GM12878 (cell line): Measurements from ENCODE around the gene ICAM4. TPM values are rescaled to one million over a fixed set of nuclear protein-coding genes. Genes with fewer than 3 reads are reported as not detected.
A peak's percentile ranks its signal among the peaks of the same experiment; 100 is the strongest.

ENCODE experiments used
- ATAC-seq: fragments of 200-7000 bp; cut with Tn5 transposase; 3 replicates; pipeline ENCODE4 v1.9.1; 2020; ENCODE audit warnings: mild to moderate bottlenecking, moderate library complexity
- BruUV-seq: library from RNA; stranded (reverse); fragments of 400-500 nt; replicated peaks from 2 replicates; lab custom pipeline; 2021; lab: Mats Ljungman, UMichigan
- CTCF ChIA-PET: fragments of 300-600 bp; sonication (Branson Sonifier 250); formaldehyde crosslinking; extraction: SDS; loops from one replicate; lab custom pipeline; 2021; ENCODE audit warnings: inconsistent platforms; lab: Yijun Ruan, JAX
- POLR2A ChIA-PET: fragments of 350-600 bp; formaldehyde crosslinking; extraction: SDS; loops from one replicate; lab custom pipeline; 2021; ENCODE audit warnings: inconsistent platforms; lab: Charles Lee
- RAD21 ChIA-PET: fragments of 300-600 bp; sonication (Branson Sonifier 250); formaldehyde crosslinking; loops from one replicate; lab custom pipeline; 2023; ENCODE audit warnings: antibody characterized with exemption; ENCODE audit not compliant: unreplicated experiment; lab: Charles Lee
- SMC1A ChIA-PET: fragments of 300-600 bp; sonication (Branson Sonifier 250); formaldehyde crosslinking; loops from one replicate; lab custom pipeline; 2023; ENCODE audit not compliant: unreplicated experiment, uncharacterized antibody; lab: Charles Lee
- DNase-seq: peaks from one replicate; pipeline ENCODE4 v3.0.0-alpha.2; 2011; ENCODE audit warnings: low read depth, low spot score
- FAIRE-seq: peaks from 3 replicates; lab custom pipeline; 2011; peaks lifted over from hg19 to GRCh38; lab: Jason Lieb, UNC
- H2AFZ ChIP-seq: 2 replicates; pipeline ENCODE4 v1.6.0; 2011; ENCODE audit warnings: low read depth, low read length, control low read depth; ENCODE audit not compliant: control insufficient read depth
- H3K27ac ChIP-seq: 2 replicates; pipeline ENCODE4 v1.5.1; 2011; ENCODE audit warnings: control low read depth; ENCODE audit not compliant: control insufficient read depth, insufficient read depth
- H3K27me3 ChIP-seq, 2 experiments: replicated peaks in 1 of 2; 2 replicates each; pipeline versions ENCODE4 v1.6.0 to v1.6.1; 2011; ENCODE audit warnings: low read length in 1 of 2; ENCODE audit not compliant: control insufficient read depth in 2 of 2, insufficient read depth in 2 of 2
- H3K36me3 ChIP-seq, 2 experiments: 2 replicates each; pipeline ENCODE4 v1.5.1; 2011; ENCODE audit warnings: low read length in 1 of 2; ENCODE audit not compliant: control insufficient read depth in 2 of 2, insufficient read depth in 2 of 2
- H3K4me1 ChIP-seq: 2 replicates; pipeline ENCODE4 v1.6.1; 2011; ENCODE audit warnings: mild to moderate bottlenecking, low read length, moderate library complexity, mixed read lengths; ENCODE audit not compliant: control insufficient read depth, insufficient read depth
- H3K4me2 ChIP-seq: 2 replicates; pipeline ENCODE4 v1.6.0; 2011; ENCODE audit warnings: control low read depth; ENCODE audit not compliant: control insufficient read depth, insufficient read depth
- H3K4me3 ChIP-seq: fragments of 200-600 bp; sonication (generic); 2 replicates; pipeline ENCODE4 v1.5.1; 2016
- H3K79me2 ChIP-seq: 2 replicates; pipeline ENCODE4 v1.6.0; 2011; ENCODE audit warnings: low read length; ENCODE audit not compliant: control insufficient read depth, insufficient read depth
- H3K9ac ChIP-seq: 2 replicates; pipeline ENCODE4 v1.8.0; 2011; ENCODE audit warnings: low read length, control low read depth, mixed read lengths; ENCODE audit not compliant: control insufficient read depth, insufficient read depth
- H3K9me3 ChIP-seq: replicated peaks from 3 replicates; pipeline ENCODE4 v1.5.1; 2011; ENCODE audit warnings: mild to moderate bottlenecking, low read length; ENCODE audit not compliant: control insufficient read depth, insufficient read depth
- H4K20me1 ChIP-seq: 2 replicates; pipeline ENCODE4 v1.6.0; 2011; ENCODE audit not compliant: control insufficient read depth, insufficient read depth
- PML ChIP-seq: IDR thresholded peaks from 2 replicates; pipeline ENCODE4 v1.6.1; 2012; ENCODE audit warnings: low read length, inconsistent platforms
- POLR2A ChIP-seq: IDR thresholded peaks from 2 replicates; pipeline ENCODE4 v1.6.1; 2011; ENCODE audit warnings: low read depth, mild to moderate bottlenecking, low read length
- POLR2AphosphoS5 ChIP-seq: IDR thresholded peaks from 2 replicates; pipeline ENCODE4 v1.6.1; 2011; ENCODE audit warnings: mild to moderate bottlenecking, low read length, inconsistent platforms
- RAD51 ChIP-seq: fragments of 450-650 bp; IDR thresholded peaks from 2 replicates; pipeline ENCODE4 v1.6.1; 2016; ENCODE audit warnings: moderate library complexity, mild to moderate bottlenecking, inconsistent platforms
- RBBP5 ChIP-seq: fragments of 200-600 bp; sonication (generic); conservative IDR thresholded peaks from 2 replicates; pipeline ENCODE4 v1.6.1; 2016
- SPI1 ChIP-seq: IDR thresholded peaks from 2 replicates; pipeline ENCODE4 v1.6.1; 2011; ENCODE audit warnings: low read depth, mild to moderate bottlenecking, low read length, moderate library complexity, borderline replicate concordance; ENCODE audit not compliant: insufficient read depth
- YBX1 ChIP-seq: fragments of 450-650 bp; IDR thresholded peaks from 2 replicates; pipeline ENCODE4 v1.6.1; 2016; ENCODE audit warnings: antibody characterized with exemption
- ZNF274 ChIP-seq: IDR thresholded peaks from one replicate; pipeline ENCODE4 v1.8.0; 2011; ENCODE audit not compliant: insufficient read length, insufficient read depth
- ZSCAN29 ChIP-seq: fragments of 450-650 bp; IDR thresholded peaks from 2 replicates; pipeline ENCODE4 v1.6.1; 2017; ENCODE audit warnings: mild to moderate bottlenecking, moderate library complexity
- WGBS: methylation state at CpG from one replicate; pipeline ENCODE4 v1.1.6; 2016; ENCODE audit warnings: low lambda C conversion rate; ENCODE audit not compliant: insufficient replicate concordance, insufficient coverage; ENCODE audit errors: missing lambda C conversion rate; 5-methylcytosine and 5-hydroxymethylcytosine counted together
- in situ Hi-C: fragments of 300-500 bp; cut with MboI; formaldehyde crosslinking; loops from 9 replicates; pipeline ENCODE4 v1.14.3; 2018; ENCODE audit warnings: mixed read lengths
- intact Hi-C: fragments of 100-400 bp; cut with micrococcal nuclease; formaldehyde crosslinking; loops from one replicate; pipeline ENCODE4 v1.14.2; 2022; ENCODE audit not compliant: unreplicated experiment
- polyA plus RNA-seq, 11 experiments: library from polyadenylated mRNA; depleted of rRNA in 4 of 11; unstranded in 6 of 11; stranded (reverse) in 5 of 11; fragments of >200 nt; fragmentation: Nextera tagmentation in 4 of 11; fragmentation: Illumina TruSeq in 1 of 11; extraction: Ambion mirVana in 4 of 11; extraction: Trizol in 1 of 11; gene quantifications; 1 replicate in 1 of 11; 2 replicates in 10 of 11; pipeline versions ENCODE4 v1.2.1 to v1.2.3, GENCODE V29; 2011 to 2016; ENCODE audit warnings: inconsistent platforms in 2 of 11, missing spikeins in 2 of 11, low read depth in 1 of 11
- total RNA-seq, 4 experiments: library from RNA; depleted of rRNA in 3 of 4; stranded (reverse); fragments of >200 nt in 3 of 4; fragmentation: Illumina TruSeq in 1 of 4; extraction: Trizol in 1 of 4; gene quantifications; 2 replicates each; pipeline versions ENCODE4 v1.2.1 to v1.2.3, GENCODE V29; 2013 to 2021
- TF ChIP-seq, protein P1 (sequence below): IDR thresholded peaks from 2 replicates; pipeline ENCODE4 v1.6.1; 2011; ENCODE audit warnings: mild to moderate bottlenecking, low read depth, low read length, moderate library complexity; ENCODE audit not compliant: insufficient replicate concordance
- TF ChIP-seq, protein P2 (sequence below): fragments of 450-650 bp; IDR thresholded peaks from 2 replicates; pipeline ENCODE4 v1.6.1; 2016; ENCODE audit warnings: mild to moderate bottlenecking
- TF ChIP-seq, protein P3 (sequence below): IDR thresholded peaks from 2 replicates; pipeline ENCODE4 v1.6.1; 2011; ENCODE audit warnings: low read depth, low read length, improper control_type of control experiment, borderline replicate concordance

The ICAM4 gene
- total and polyA plus RNA-seq, 10 of the 15 experiments (the other 5 are each of a cell fraction or from before 2014, with no cell fraction given), result 0.31 to 5.1 (median 1.7) TPM

DNA sequence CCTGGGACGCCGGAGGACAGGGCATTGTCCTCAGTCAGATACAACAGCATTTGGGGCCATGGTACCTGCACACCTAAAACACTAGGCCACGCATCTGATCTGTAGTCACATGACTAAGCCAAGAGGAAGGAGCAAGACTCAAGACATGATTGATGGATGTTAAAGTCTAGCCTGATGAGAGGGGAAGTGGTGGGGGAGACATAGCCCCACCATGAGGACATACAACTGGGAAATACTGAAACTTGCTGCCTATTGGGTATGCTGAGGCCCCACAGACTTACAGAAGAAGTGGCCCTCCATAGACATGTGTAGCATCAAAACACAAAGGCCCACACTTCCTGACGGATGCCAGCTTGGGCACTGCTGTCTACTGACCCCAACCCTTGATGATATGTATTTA is 1.4 kb upstream of the ICAM4 start:
- TF ChIP-seq POLR2AphosphoS5 (peak; percentile 51; the same call in 1 of the 2 replicates), YBX1 (no peak), PML (0 out of 2 replicates have a peak, but pooled peaks have one; percentile 19), SPI1 (0 out of 2 replicates have a peak, but pooled peaks have one; percentile 10), RBBP5 (no peak), ZSCAN29 (no peak), ZNF274 (no peak), RAD51 (peak; percentile 16; the same call in 1 of the 2 replicates), POLR2A (peak; percentile 47; the same call in 1 of the 2 replicates)
- TF ChIP-seq, protein P1, sequence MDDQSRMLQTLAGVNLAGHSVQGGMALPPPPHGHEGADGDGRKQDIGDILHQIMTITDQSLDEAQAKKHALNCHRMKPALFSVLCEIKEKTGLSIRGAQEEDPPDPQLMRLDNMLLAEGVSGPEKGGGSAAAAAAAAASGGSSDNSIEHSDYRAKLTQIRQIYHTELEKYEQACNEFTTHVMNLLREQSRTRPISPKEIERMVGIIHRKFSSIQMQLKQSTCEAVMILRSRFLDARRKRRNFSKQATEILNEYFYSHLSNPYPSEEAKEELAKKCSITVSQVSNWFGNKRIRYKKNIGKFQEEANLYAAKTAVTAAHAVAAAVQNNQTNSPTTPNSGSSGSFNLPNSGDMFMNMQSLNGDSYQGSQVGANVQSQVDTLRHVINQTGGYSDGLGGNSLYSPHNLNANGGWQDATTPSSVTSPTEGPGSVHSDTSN, result peak; percentile 19
- TF ChIP-seq, protein P2, sequence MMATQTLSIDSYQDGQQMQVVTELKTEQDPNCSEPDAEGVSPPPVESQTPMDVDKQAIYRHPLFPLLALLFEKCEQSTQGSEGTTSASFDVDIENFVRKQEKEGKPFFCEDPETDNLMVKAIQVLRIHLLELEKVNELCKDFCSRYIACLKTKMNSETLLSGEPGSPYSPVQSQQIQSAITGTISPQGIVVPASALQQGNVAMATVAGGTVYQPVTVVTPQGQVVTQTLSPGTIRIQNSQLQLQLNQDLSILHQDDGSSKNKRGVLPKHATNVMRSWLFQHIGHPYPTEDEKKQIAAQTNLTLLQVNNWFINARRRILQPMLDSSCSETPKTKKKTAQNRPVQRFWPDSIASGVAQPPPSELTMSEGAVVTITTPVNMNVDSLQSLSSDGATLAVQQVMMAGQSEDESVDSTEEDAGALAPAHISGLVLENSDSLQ, result peak; percentile 59; the same call in 1 of the 2 replicates
- TF ChIP-seq, protein P3, sequence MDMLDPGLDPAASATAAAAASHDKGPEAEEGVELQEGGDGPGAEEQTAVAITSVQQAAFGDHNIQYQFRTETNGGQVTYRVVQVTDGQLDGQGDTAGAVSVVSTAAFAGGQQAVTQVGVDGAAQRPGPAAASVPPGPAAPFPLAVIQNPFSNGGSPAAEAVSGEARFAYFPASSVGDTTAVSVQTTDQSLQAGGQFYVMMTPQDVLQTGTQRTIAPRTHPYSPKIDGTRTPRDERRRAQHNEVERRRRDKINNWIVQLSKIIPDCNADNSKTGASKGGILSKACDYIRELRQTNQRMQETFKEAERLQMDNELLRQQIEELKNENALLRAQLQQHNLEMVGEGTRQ, result no peak
- H3K27me3 ChIP-seq, result peaks cover 0 to 1% of the 10 kb centered on the region in 2 experiments; a peak in 1 of 4 replicates
- ATAC-seq, result no peak
- intact Hi-C loops, result no loop called here
- 0 out of 2 replicates have a peak overlapping the region, but pooled peaks have one; percentile 22 for H3K4me2 ChIP-seq
- peaks cover 9% of the 10 kb centered on the region; the same call in 1 of the 2 replicates for H4K20me1 ChIP-seq
- H2AFZ ChIP-seq, result no peak overlapping the region
- H3K79me2 ChIP-seq, result peaks cover 2% of the 10 kb centered on the region; the same call in 1 of the 2 replicates
- no peak overlapping the region for H3K4me3 ChIP-seq
- SMC1A ChIA-PET, result interaction anchor here (0.8 to 3.7 kb wide), 2 partner anchors 14 to 95 kb away, joined by 3 to 50 read pairs; partner anchors contain the start of genes ICAM1 and TYK2
- WGBS, result 75% methylated on average over 4 of the region's 4 CpGs
- BruUV-seq, result no TSS peak
- in situ Hi-C loops, result no loop called here
- no peak for FAIRE-seq
- POLR2A ChIA-PET, result interaction anchor here (5.5 kb wide), 1 partner anchor 15 kb away, joined by 69 read pairs; the partner anchor contains the start of gene ICAM1
- CTCF ChIA-PET, result interaction anchor here (4.6 to 5.9 kb wide), 2 partner anchors 15 to 103 kb away, joined by 58 to 72 read pairs; partner anchors contain the start of gene ICAM1
- DNase-seq, result no peak
- no peak overlapping the region for H3K9ac ChIP-seq
- H3K9me3 ChIP-seq, result no peaks in the 10 kb centered on the region
- H3K36me3 ChIP-seq, result peaks cover 26 to 28% of the 10 kb centered on the region in 2 experiments; a peak in 3 of 4 replicates
- RAD21 ChIA-PET, result interaction anchor here (0.9 to 5.4 kb wide), 5 partner anchors 9 to 104 kb away, joined by 3 to 119 read pairs (median 3); partner anchors contain the start of gene ICAM1
- no peak overlapping the region for H3K27ac ChIP-seq
- peaks cover 53% of the 10 kb centered on the region for H3K4me1 ChIP-seq
